HG02943 (cell line): ENCODE data around the gene SPANXN5.
"Not testable (repeated sequence)": the region's sequence is repeated elsewhere in the genome, so short reads cannot be mapped to it uniquely, and the experiment has no call there.

Experiments used
- ATAC-seq: cut with Tn5 transposase; IDR thresholded peaks from one replicate; pipeline ENCODE4 v1.9.1; 2021; ENCODE audit warnings: mild to moderate bottlenecking, low read depth, moderate library complexity; ENCODE audit not compliant: unreplicated experiment

The SPANXN5 gene

GRCh38 chrX:52797327-52797726 is at the start of gene SPANXN5:
TSS of gene SPANXN5 (minus strand) at chrX:52797427. CDS start at chrX:52797348, 79 bp downstream.
- ATAC-seq: not testable (repeated sequence)

GRCh38 chrX:52843619-52844018 is 46.4 kb upstream of the SPANXN5 start:
- not testable (repeated sequence) for ATAC-seq

GRCh38 chrX:52839137-52839536 is 41.9 kb upstream of the SPANXN5 start:
- no peak for ATAC-seq

- ATAC-seq: no peak
Measured at GRCh38 chrX:52830551-52830950, 33.3 kb upstream of the SPANXN5 start.

- no peak for ATAC-seq
Measured at GRCh38 chrX:52824608-52825007, 27.4 kb upstream of the SPANXN5 start.

GRCh38 chrX:52821079-52821760 is 24.0 kb upstream of the SPANXN5 start:
- no peak for ATAC-seq

- no peak for ATAC-seq
Measured at GRCh38 chrX:52819788-52820187, 22.6 kb upstream of the SPANXN5 start.

- no peak for ATAC-seq
Measured at GRCh38 chrX:52811065-52811625, 13.9 kb upstream of the SPANXN5 start, which contains the start of gene XAGE5. TSS of gene XAGE5 (plus strand) at chrX:52811287. CDS start at chrX:52812567, 1,280 bp downstream.

GRCh38 chrX:52804876-52805275 is 7.6 kb upstream of the SPANXN5 start:
- not testable (repeated sequence) for ATAC-seq

- ATAC-seq: not testable (repeated sequence)
Measured at GRCh38 chrX:52773504-52773903, 23.7 kb downstream of the SPANXN5 start.

GRCh38 chrX:52765983-52766382 is 31.2 kb downstream of the SPANXN5 start:
- not testable (repeated sequence) for ATAC-seq

- ATAC-seq: not testable (repeated sequence)
Measured at GRCh38 chrX:52750952-52751351, 46.3 kb downstream of the SPANXN5 start, which contains the start of gene SSX2B. TSS of gene SSX2B (plus strand) at chrX:52751252. CDS start at chrX:52752681, 1,429 bp downstream.
